ENCODE data around the gene TECPR1. TPM values are rescaled to one million over a fixed set of nuclear protein-coding genes. Genes with fewer than 3 reads are reported as not detected.

TECPR1 gene
- total RNA-seq, 6 experiments from 2014 or later: 25.6 to 35.6 (median 29.3) TPM

DNA sequence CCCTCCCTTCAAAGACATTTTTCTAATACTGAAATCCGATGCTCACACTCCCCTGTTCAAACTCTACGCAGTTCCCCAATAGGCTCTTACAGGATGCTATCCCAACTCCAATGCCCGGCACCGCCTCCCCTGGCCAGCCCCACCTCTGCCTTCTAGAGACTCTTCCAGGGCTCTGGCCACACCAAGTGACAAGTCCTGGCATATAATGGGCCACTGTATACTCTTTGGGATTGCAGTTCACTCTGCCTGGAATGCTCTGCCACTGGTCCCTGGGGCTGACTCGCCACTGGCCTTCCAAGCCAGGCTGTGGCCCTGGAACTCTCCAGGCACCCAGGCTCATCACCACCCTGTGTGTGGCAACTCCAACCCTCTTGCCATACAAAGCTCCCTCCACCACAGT, 26.4 kb upstream of the TECPR1 start:
- no peak for DNase-seq
- peaks cover 13% of the 10 kb centered on the region for H3K36me3 Mint-ChIP-seq (ENCODE audit: low read depth)
- H3K27ac Mint-ChIP-seq: no peak overlapping the region
- H3K4me1 Mint-ChIP-seq (ENCODE audit: low read depth): peaks cover 33% of the 10 kb centered on the region
- no peak overlapping the region for H3K4me3 Mint-ChIP-seq
- H3K27me3 Mint-ChIP-seq (ENCODE audit: insufficient read depth): peaks cover 7% of the 10 kb centered on the region
- no peak for TF ChIP-seq CTCF (IDR thresholded peaks at IDR 0.05)
- no peaks in the 10 kb centered on the region for H3K9me3 Mint-ChIP-seq

GRCh38 chr7:98276241-98276761, 24.3 kb upstream of the TECPR1 start:
- Mint-ChIP-seq H3K27ac (no peak overlapping the region), H3K36me3 (ENCODE audit: low read depth) (no peaks in the 10 kb centered on the region), H3K4me1 (ENCODE audit: low read depth) (peaks cover 23% of the 10 kb centered on the region), H3K9me3 (no peaks in the 10 kb centered on the region), H3K27me3 (ENCODE audit: insufficient read depth) (no peaks in the 10 kb centered on the region), H3K4me3 (no peak overlapping the region)
- TF ChIP-seq CTCF (IDR thresholded peaks at IDR 0.05): no peak
- DNase-seq: peak; percentile 9

GRCh38 chr7:98267303-98267702, 15.3 kb upstream of the TECPR1 start:
- no peak overlapping the region for H3K4me3 Mint-ChIP-seq
- H3K9me3 Mint-ChIP-seq: no peaks in the 10 kb centered on the region
- H3K27me3 Mint-ChIP-seq (ENCODE audit: insufficient read depth): peaks cover 3% of the 10 kb centered on the region
- no peak for DNase-seq
- peaks cover 1% of the 10 kb centered on the region; the same call in 1 of the 2 replicates for H3K36me3 Mint-ChIP-seq (ENCODE audit: low read depth)
- no peak overlapping the region for H3K27ac Mint-ChIP-seq
- peaks cover 11% of the 10 kb centered on the region for H3K4me1 Mint-ChIP-seq (ENCODE audit: low read depth)
- no peak for TF ChIP-seq CTCF (IDR thresholded peaks at IDR 0.05)

DNA sequence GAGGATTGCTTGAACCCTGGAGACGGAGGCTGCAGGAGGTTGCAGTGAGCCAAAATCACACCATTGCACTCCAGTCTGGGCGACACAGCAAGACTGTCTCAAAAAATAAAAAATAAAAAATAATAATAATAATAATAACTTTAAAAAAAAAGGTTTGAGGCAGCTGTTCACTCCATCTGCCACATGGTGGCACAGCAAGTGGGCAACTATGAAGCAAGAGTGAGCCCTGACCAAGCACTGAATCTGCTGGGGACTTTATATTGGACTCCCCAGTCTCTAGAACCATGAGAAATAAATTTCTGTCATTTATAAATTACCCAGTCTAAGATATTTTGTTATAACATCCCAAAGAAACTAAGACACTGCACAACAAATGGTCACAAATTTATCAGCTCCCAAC, 14.8 kb upstream of the TECPR1 start:
- H3K36me3 Mint-ChIP-seq (ENCODE audit: low read depth): peaks cover 6% of the 10 kb centered on the region; the same call in 1 of the 2 replicates
- H3K4me3 Mint-ChIP-seq: no peak overlapping the region
- TF ChIP-seq CTCF (IDR thresholded peaks at IDR 0.05): peak; percentile 71
- H3K27me3 Mint-ChIP-seq (ENCODE audit: insufficient read depth): peaks cover 3% of the 10 kb centered on the region
- peak; percentile 19 for DNase-seq
- peaks cover 11% of the 10 kb centered on the region for H3K4me1 Mint-ChIP-seq (ENCODE audit: low read depth)
- no peak overlapping the region; the same call in 1 of the 2 replicates for H3K27ac Mint-ChIP-seq
- no peaks in the 10 kb centered on the region for H3K9me3 Mint-ChIP-seq

- Mint-ChIP-seq H3K36me3 (ENCODE audit: low read depth) (peaks cover 13% of the 10 kb centered on the region; the same call in 1 of the 2 replicates), H3K4me3 (peak overlapping the region; percentile 25), H3K9me3 (no peaks in the 10 kb centered on the region), H3K4me1 (ENCODE audit: low read depth) (peaks cover 11% of the 10 kb centered on the region), H3K27me3 (ENCODE audit: insufficient read depth) (peaks cover 2% of the 10 kb centered on the region), H3K27ac (peak overlapping the region; percentile 76)
- TF ChIP-seq CTCF (IDR thresholded peaks at IDR 0.05): no peak
- peak; percentile 57 for DNase-seq
These were observed 13.8 kb upstream of the TECPR1 start for GRCh38 chr7:98265841-98266271.

All from HFFc6 (cell line).